Adrenal gland (tissue), 5 donors: ENCODE data around the gene BBC3.

Experiments
- POLR2A ChIP-seq, 2 donors: fragments of 450-650 bp; IDR thresholded peaks; one replicate each; pipeline ENCODE4 v1.6.1; 2017; ENCODE audit warnings: antibody characterized with exemption in 2 of 2, mild to moderate bottlenecking in 2 of 2, moderate library complexity in 1 of 2
- TF ChIP-seq, protein P1 (sequence below), 6 experiments: fragments of 450-650 bp in 4 of 6; fragments of 200-600 bp in 2 of 6; sonication (generic) in 1 of 6; IDR thresholded peaks; 1 replicate in 5 of 6; 2 replicates in 1 of 6; pipeline versions ENCODE4 v1.5.1 to v1.8.0; 2016 to 2021; ENCODE audit warnings: antibody characterized with exemption in 6 of 6, mild to moderate bottlenecking in 2 of 6, moderate library complexity in 1 of 6
- donor health status: DM: no; HTN: no; CAD: no.

DNA sequence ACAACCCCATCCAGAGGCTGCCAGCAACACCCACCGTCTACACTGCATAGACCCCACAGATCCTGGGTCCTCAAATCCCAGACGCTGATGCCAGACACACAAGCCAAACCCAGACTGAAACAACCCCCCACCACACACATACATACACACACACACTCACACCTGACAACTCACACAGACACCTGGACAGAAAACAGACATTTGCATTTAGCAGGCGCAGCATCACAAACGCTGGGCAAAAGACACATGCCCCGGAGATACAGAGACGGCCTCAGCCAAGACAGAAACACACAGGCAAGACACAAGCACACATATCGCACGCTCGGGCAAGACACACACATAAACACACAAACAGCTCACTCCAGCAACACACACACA, 1.3 kb downstream of the BBC3 start:
- TF ChIP-seq, protein P1, sequence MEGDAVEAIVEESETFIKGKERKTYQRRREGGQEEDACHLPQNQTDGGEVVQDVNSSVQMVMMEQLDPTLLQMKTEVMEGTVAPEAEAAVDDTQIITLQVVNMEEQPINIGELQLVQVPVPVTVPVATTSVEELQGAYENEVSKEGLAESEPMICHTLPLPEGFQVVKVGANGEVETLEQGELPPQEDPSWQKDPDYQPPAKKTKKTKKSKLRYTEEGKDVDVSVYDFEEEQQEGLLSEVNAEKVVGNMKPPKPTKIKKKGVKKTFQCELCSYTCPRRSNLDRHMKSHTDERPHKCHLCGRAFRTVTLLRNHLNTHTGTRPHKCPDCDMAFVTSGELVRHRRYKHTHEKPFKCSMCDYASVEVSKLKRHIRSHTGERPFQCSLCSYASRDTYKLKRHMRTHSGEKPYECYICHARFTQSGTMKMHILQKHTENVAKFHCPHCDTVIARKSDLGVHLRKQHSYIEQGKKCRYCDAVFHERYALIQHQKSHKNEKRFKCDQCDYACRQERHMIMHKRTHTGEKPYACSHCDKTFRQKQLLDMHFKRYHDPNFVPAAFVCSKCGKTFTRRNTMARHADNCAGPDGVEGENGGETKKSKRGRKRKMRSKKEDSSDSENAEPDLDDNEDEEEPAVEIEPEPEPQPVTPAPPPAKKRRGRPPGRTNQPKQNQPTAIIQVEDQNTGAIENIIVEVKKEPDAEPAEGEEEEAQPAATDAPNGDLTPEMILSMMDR (IDR thresholded peaks at IDR 0.05) = no peak
- peak in 1 of 2 donors; percentile 28 for TF ChIP-seq POLR2A (IDR thresholded peaks at IDR 0.05)
